Upper lobe of left lung (tissue), 6 donors: ENCODE measurements around the gene USP15. TPM values are rescaled to one million over a fixed set of nuclear protein-coding genes. Genes with fewer than 3 reads are reported as not detected.

ENCODE experiments used
- ATAC-seq, 2 donors: fragments of 200-7000 bp; cut with Tn5 transposase; one replicate each; pipeline ENCODE4 v1.9.1; 2022; ENCODE audit warnings: mild to moderate bottlenecking in 2 of 2, moderate library complexity in 2 of 2; ENCODE audit not compliant: low FRiP score in 2 of 2
- DNase-seq, 2 donors: peaks; one replicate each; pipeline ENCODE4 v3.0.0-alpha.2; 2019 to 2020
- H3K27ac ChIP-seq, 4 donors: fragments of 200-600 bp; sonication (generic); one replicate each; pipeline ENCODE4 v1.5.1; 2016 to 2019
- H3K27me3 ChIP-seq, 4 donors: fragments of 200-600 bp; sonication (generic); one replicate each; pipeline ENCODE4 v1.5.1; 2017 to 2019
- H3K36me3 ChIP-seq, 4 donors: fragments of 200-600 bp; sonication (generic); one replicate each; pipeline ENCODE4 v1.5.1; 2016 to 2019
- H3K4me1 ChIP-seq, 4 donors: fragments of 200-600 bp; sonication (generic); one replicate each; pipeline ENCODE4 v1.5.1; 2018 to 2019
- H3K4me3 ChIP-seq, 4 donors: fragments of 200-600 bp; sonication (generic); one replicate each; pipeline ENCODE4 v1.5.1; 2017 to 2019; ENCODE audit warnings: mild to moderate bottlenecking in 2 of 4, moderate library complexity in 1 of 4
- H3K9me3 ChIP-seq, 4 donors: fragments of 200-600 bp; sonication (generic); one replicate each; pipeline ENCODE4 v1.5.1; 2018 to 2019
- EP300 ChIP-seq, 4 donors: sonication (generic); formaldehyde crosslinking; IDR thresholded peaks; one replicate each; pipeline ENCODE4 v1.5.1; 2017; ENCODE audit warnings: antibody characterized with exemption in 4 of 4, control low read depth in 2 of 4
- POLR2A ChIP-seq, 4 donors: fragments of 450-650 bp; IDR thresholded peaks; one replicate each; pipeline ENCODE4 v1.5.1; 2016 to 2017; ENCODE audit warnings: antibody characterized with exemption in 4 of 4, mild to moderate bottlenecking in 2 of 4
- POLR2AphosphoS5 ChIP-seq, 2 donors: sonication (generic); formaldehyde crosslinking; IDR thresholded peaks; one replicate each; pipeline ENCODE4 v1.5.1; 2017; ENCODE audit warnings: antibody characterized with exemption in 2 of 2
- WGBS, 2 donors: methylation state at CpG; one replicate each; pipeline ENCODE4 v1.1.5; 2017 to 2018; 5-methylcytosine and 5-hydroxymethylcytosine counted together
- total RNA-seq, 6 donors: library from RNA; depleted of rRNA in 4 of 6; stranded (reverse); fragments of >200 nt in 4 of 6; gene quantifications; one replicate each; pipeline versions ENCODE4 v1.1.0 to v1.2.1, GENCODE V29; 2016 to 2021
- TF ChIP-seq, protein P1 (sequence below), 6 experiments: fragments of 450-650 bp in 4 of 6; fragments of 200-600 bp in 2 of 6; sonication (generic) in 2 of 6; IDR thresholded peaks; one replicate each; pipeline ENCODE4 v1.5.1; 2016 to 2019; ENCODE audit warnings: antibody characterized with exemption in 6 of 6
- donor health status: DM: no; HTN: no; CAD: no; lungs with moderate emphysema.
- donor health status: DM: no; HTN: yes; CAD: no; lungs with severe emphysema.

The USP15 gene
- total RNA-seq, 6 donors from 2014 or later = 66.5 to 239 (median 81.2) TPM

DNA sequence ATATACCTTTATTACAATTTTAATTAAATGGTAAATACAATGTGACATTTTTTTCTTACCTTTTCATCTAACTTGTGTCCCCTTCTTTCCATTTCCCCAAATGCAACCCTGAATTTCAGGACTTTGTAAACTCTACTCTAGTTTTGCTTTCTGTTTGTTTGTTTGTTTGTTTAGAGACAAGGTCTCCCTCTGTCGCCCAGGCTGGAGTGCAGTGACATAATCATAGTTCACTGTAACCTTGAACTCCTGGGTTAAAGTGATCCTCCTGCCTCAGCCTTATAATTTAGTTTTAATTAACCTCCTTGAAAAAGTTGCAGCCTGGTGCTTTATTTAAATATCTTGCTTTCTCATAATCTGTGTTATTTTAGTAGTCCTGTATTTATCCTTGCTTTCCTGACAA lies 147.4 kb downstream of the USP15 start:
- H3K9me3 ChIP-seq = no peaks in the 10 kb centered on the region
- no peaks in the 10 kb centered on the region for H3K4me1 ChIP-seq
- no peak for ATAC-seq
- TF ChIP-seq POLR2A (IDR thresholded peaks at IDR 0.05) = no peak
- TF ChIP-seq, protein P1, sequence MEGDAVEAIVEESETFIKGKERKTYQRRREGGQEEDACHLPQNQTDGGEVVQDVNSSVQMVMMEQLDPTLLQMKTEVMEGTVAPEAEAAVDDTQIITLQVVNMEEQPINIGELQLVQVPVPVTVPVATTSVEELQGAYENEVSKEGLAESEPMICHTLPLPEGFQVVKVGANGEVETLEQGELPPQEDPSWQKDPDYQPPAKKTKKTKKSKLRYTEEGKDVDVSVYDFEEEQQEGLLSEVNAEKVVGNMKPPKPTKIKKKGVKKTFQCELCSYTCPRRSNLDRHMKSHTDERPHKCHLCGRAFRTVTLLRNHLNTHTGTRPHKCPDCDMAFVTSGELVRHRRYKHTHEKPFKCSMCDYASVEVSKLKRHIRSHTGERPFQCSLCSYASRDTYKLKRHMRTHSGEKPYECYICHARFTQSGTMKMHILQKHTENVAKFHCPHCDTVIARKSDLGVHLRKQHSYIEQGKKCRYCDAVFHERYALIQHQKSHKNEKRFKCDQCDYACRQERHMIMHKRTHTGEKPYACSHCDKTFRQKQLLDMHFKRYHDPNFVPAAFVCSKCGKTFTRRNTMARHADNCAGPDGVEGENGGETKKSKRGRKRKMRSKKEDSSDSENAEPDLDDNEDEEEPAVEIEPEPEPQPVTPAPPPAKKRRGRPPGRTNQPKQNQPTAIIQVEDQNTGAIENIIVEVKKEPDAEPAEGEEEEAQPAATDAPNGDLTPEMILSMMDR (IDR thresholded peaks at IDR 0.05) = no peak
- no peak for TF ChIP-seq POLR2AphosphoS5 (IDR thresholded peaks at IDR 0.05)
- TF ChIP-seq EP300 (IDR thresholded peaks at IDR 0.05) = no peak
- H3K36me3 ChIP-seq = peaks cover 0 to 27% (median 16%) of the 10 kb centered on the region in 4 donors
- H3K27ac ChIP-seq = no peak overlapping the region
- DNase-seq = no peak
- no peaks in the 10 kb centered on the region for H3K27me3 ChIP-seq
- no peak overlapping the region for H3K4me3 ChIP-seq
- 73 to 77% methylated on average over 1 of the region's 1 CpG for WGBS, 2 donors

DNA sequence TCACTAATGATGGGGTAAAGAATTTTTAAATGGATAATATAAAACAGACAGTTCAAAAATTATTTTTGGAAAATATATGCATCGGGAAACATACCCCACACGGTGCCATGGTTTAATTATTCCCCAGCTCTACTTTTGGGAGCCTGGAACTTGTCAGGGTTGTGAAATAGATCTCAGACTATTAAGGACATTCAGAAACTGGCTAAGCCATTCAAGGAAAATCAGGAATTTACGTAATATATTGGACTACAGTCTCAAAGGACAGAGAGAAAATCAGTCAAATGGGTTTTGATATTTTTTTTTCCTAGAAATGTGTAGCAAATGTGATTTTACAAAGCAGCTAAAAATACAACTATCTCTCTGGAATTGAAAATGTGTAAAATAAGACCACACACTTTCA lies 148.9 kb downstream of the USP15 start:
- Histone ChIP-seq H3K27ac (no peak overlapping the region), H3K27me3 (no peaks in the 10 kb centered on the region), H3K36me3 (peaks cover 0 to 13% (median 11%) of the 10 kb centered on the region in 4 donors), H3K4me3 (no peak overlapping the region), H3K9me3 (no peaks in the 10 kb centered on the region), H3K4me1 (no peaks in the 10 kb centered on the region)
- ATAC-seq (no peak), DNase-seq (no peak)
- TF ChIP-seq POLR2AphosphoS5 (IDR thresholded peaks at IDR 0.05) (no peak), POLR2A (IDR thresholded peaks at IDR 0.05) (no peak), EP300 (IDR thresholded peaks at IDR 0.05) (no peak)
- TF ChIP-seq, protein P1 (IDR thresholded peaks at IDR 0.05) = no peak
- WGBS, 2 donors = 78 to 82% methylated on average over 3 of the region's 3 CpGs

- WGBS, 2 donors = 96 to 100% methylated on average over 2 of the region's 2 CpGs
- Histone ChIP-seq H3K9me3 (no peaks in the 10 kb centered on the region), H3K4me3 (no peak overlapping the region), H3K27me3 (no peaks in the 10 kb centered on the region), H3K36me3 (no peaks in the 10 kb centered on the region), H3K4me1 (no peaks in the 10 kb centered on the region), H3K27ac (no peak overlapping the region)
- ATAC-seq (no peak), DNase-seq (no peak)
- TF ChIP-seq, protein P1 (IDR thresholded peaks at IDR 0.05) = no peak
- no peak for TF ChIP-seq POLR2AphosphoS5 (IDR thresholded peaks at IDR 0.05)
- TF ChIP-seq POLR2A (IDR thresholded peaks at IDR 0.05) = no peak
- no peak for TF ChIP-seq EP300 (IDR thresholded peaks at IDR 0.05)
These were observed 154.0 kb downstream of the USP15 start for GRCh38 chr12:62414180-62414579.

DNA sequence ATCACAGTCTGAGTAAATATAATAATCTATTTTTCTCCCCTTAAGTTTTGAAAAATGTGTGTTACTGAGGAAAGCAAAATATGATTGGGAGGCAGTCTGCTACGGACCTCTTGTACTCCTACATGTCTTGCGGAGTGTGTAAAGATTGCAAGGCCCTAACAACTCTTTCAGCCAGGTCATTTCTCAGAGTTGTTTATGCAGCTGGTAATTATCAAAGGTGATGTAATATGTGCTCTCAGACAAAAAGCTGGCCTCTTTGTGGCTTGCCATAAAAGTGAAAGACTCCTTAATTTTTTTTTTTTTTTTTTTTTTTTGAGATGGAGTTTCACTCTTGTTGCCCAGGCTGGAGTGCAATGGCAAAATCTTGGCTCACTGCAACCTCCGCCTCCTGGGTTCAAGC lies 165.9 kb downstream of the USP15 start:
- ATAC-seq = no peak
- Histone ChIP-seq H3K27ac (no peak overlapping the region), H3K27me3 (no peaks in the 10 kb centered on the region), H3K36me3 (no peaks in the 10 kb centered on the region), H3K4me1 (no peaks in the 10 kb centered on the region), H3K9me3 (peaks cover 0 to 24% (median 16%) of the 10 kb centered on the region in 4 donors), H3K4me3 (no peak overlapping the region)
- 84 to 93% methylated on average over 3 of the region's 3 CpGs for WGBS, 2 donors
- no peak for DNase-seq
- TF ChIP-seq POLR2AphosphoS5 (IDR thresholded peaks at IDR 0.05) (no peak), POLR2A (IDR thresholded peaks at IDR 0.05) (no peak), EP300 (IDR thresholded peaks at IDR 0.05) (no peak)
- TF ChIP-seq, protein P1 (IDR thresholded peaks at IDR 0.05) = no peak

DNA sequence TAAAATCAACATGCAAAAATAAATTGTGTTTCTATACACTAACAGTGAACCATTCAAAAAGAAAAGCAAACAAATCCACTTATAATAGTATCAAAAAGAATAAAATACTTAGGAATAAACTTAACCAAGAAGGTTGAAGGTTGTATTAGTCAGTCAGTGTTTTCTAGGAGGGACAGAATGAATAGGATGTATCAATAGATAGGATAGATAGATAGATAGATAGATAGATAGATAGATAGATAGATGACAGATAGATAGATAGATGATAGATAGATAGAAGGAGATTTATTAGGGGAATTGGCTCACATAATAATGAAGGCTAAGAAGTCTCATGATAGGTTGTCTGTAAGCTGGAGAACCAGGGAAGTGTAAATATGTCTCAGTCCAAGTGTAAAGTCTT lies 169.3 kb downstream of the USP15 start:
- peaks cover 0 to 1% (median under 1%) of the 10 kb centered on the region in 4 donors for H3K4me1 ChIP-seq
- H3K9me3 ChIP-seq = peaks cover 0 to 13% (median 12%) of the 10 kb centered on the region in 4 donors
- no peak overlapping the region for H3K27ac ChIP-seq
- ATAC-seq (no peak), DNase-seq (no peak)
- H3K4me3 ChIP-seq = no peak overlapping the region
- TF ChIP-seq, protein P1 (IDR thresholded peaks at IDR 0.05) = no peak
- TF ChIP-seq POLR2AphosphoS5 (IDR thresholded peaks at IDR 0.05) (no peak), EP300 (IDR thresholded peaks at IDR 0.05) (no peak)
- no peaks in the 10 kb centered on the region for H3K27me3 ChIP-seq
- H3K36me3 ChIP-seq = no peaks in the 10 kb centered on the region
